GM21447 (cell line): ENCODE data around the gene TBC1D5.

ENCODE experiments used
- ATAC-seq: cut with Tn5 transposase; IDR thresholded peaks from one replicate; pipeline ENCODE4 v1.9.1; 2021; ENCODE audit not compliant: unreplicated experiment

Gene TBC1D5

DNA sequence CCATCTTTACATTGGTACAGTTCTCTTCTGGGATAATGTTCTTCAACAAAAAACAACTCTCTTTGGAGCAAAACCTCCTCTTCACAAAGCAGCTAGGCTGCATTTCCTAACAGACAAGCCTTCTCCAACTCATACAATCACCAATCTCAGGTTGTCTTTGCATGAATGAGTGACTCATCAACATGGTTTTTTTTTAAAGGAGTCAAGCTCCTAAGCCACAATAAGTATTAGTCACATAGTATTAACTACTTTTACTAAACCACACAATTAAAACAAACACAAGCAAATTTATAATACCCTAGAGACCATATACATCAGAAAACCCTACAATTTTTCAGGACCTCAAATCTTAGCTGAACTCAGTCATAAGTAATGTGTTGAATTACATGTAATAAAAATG lies 137.4 kb downstream of the TBC1D5 start:
- no peak for ATAC-seq

DNA sequence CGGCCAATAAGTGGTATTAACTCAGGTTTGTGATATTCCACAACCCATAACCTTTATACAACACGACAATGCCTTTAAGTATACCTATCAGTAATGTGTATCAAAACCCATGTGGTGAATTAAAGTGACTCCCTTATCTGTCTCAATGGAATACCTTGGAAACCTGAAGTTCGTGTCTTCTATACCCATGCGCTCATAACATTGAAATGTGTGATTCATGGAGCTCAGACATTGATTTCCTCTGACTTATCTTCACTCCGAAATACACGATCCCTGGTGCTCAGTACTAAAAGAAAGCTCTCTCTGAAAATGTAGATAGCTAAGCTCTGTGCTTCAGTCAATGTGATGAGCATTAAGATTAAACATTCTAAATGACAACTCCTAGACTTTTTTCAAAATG lies 140.3 kb downstream of the TBC1D5 start:
- no peak for ATAC-seq

DNA sequence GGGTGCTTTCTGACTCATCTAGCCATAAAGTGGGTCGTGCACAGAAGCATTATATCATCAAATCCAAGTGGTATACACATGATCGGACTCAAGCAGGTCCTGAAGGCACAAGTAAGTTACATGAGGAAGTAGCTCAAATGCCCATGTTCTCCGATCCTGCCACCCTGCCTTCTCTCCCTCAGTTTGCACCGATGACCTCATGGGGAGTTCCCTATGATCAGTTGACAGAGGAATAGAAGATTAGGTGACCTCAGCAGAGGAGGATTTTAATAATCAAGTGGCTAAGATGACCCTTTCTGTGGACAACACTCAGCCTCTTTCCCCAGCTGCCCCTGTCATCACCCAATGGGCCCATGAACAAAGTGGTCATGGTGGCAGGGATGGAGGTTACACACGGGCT lies 149.5 kb downstream of the TBC1D5 start:
- no peak for ATAC-seq

DNA sequence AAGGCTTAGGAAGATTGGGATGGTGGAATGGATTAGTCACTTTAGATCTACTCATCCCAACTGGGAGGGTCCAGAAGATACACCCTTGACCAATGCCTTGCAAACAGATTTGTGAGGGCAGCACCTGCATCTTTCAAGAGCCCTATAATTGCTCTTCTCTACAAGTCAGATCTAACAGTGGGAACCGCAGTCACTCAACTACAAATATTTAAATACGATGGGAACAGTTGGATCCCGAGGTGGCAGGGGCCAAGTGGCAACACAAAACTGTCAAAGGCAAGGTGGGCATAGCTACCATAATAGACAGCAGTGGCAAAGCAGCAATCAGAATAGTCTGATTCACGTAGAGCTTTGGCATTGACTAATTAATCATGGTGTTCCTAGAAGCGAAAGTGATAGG lies 152.0 kb downstream of the TBC1D5 start:
- ATAC-seq: no peak

DNA sequence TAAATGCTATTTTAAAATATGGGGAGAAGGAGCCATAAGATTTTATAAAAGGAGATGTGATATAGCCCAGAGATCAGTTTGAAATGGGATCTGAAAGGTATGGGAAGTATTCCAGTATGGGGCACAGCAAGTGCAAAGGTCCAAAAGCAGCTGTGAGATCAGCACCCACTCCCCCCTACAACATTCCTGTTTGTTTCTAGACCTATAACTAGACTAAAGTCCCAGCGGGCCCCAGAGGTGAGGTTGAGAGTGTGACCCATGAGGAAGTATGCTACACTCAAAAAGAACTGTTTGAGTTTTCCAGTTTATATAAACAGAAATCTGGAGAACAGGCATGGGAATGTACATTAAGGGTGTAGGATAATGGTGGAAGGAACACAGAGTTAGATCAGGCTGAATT lies 152.5 kb downstream of the TBC1D5 start:
- ATAC-seq: no peak

DNA sequence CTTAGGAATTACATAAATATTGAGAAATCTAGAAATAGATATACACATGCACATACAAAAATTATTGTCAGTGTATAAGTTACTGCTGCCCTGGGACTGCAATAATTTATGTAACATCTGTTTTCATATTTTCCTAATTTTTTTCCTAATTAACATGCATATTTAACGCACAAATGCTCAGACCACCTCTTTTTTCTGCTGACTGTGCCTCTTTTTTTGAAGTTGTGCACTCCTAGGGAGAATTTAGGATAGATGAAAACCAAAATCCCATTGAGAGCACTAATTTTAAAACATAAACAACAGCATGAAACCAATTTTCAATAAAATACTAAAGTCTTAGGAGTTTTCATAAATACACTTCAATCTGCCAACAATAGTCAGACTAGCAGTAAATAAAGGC lies 154.0 kb downstream of the TBC1D5 start:
- ATAC-seq: no peak

DNA sequence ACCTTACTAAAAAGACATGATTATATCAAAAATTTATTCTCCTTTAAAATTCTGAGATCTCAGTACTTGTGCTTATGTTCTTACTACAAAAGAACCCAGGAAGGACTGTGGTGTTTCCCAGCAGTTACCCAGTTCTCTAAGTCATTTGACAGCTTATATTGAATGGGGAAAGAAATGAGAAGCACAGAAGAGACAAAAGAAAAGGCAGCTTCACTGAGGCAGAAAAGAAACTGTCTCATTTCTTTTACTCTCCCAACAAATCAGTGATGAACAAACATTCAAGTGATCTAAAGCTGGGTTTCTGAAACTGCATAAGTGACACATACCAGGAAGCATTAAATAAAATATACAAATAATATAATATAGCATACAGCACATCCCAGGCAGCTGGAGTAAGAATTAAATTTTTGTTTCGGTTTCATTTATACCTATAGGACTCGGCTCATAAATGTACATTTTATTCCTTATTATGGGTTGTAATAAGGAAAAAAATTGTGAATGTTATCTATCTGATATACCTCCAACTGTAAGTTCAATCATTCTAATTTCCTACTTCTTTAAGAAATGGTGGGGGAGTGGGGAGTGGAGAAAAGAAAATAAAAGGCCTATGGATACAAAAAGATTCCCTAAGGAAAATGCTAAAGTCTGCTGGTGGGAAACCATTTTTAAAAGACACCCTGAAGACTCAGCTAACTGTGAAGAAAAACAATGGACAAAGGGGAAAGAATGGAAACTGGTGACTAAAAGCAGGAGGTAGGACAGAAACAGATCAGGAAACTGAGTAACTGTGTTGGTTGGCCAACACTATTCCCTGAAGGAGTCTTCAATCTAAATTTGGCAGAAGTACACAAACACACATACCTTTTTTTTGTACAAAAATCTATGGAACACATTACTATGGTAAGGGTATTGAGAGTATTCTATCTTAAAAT lies 156.8 kb downstream of the TBC1D5 start:
- no peak for ATAC-seq

DNA sequence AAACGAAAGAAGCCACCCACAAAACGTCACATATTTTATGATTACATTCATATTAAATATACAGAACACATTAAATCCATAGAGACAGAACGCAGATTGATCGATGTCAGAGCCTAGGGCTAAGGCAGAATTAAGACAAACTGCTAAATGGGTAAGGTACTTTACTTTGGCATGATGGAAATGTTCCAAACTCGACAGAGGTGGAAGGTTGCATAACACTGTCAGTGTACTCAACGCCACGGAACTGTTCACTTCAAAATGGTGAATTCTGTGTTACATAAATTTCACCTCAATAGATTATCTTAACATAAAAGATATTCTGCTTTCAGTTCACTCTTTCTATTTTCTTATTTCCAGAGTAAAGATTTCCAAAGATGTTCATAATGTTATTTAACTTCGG lies 158.4 kb downstream of the TBC1D5 start:
- ATAC-seq: no peak

DNA sequence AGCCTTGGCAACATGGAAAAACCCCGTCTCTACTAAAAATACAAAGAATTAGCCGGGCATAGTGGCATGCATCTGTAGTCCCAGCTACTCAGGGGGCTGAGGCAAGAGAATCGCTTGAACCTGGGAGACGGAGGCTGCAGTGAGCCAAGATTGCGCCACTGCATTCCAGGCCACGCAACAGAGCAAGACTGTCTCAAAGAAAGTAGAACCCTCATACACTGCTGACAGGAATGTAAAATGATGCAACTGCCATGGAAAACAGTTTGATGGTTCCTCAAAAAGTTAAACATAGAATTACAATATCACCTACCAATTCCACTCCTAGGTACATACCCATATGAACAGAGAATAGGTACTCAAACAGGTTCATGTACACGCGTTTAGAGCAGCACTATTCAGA lies 158.9 kb downstream of the TBC1D5 start:
- no peak for ATAC-seq

DNA sequence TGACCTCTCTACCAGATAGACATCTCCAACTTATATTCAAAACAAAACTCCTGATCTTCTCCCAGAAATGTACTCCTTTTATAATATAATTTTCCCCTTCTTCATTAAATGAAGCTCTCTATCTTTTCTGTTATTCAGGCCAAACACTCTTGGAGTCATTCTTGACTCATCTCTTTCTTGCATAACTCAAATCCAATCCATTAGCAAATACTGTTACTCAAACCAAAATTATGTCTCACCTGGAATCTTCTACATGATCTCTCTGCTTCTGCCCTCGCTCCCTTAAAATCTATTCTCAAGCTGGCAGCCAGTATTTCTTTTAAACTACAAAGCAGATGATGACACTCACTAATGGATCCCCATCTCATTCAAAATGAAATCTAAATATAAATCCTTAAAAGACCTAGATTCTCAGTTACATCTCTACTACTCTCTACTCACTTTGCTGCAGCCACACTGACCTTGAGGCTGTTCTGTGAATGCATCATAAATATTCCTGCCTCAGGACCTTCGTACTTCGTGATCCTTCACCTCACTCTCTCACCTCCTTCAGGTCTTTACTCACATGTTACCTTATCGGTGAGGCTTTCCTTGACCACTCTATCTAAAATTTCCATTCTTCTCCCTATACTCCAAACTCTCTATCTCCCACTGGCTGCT lies 160.9 kb downstream of the TBC1D5 start:
- no peak for ATAC-seq

DNA sequence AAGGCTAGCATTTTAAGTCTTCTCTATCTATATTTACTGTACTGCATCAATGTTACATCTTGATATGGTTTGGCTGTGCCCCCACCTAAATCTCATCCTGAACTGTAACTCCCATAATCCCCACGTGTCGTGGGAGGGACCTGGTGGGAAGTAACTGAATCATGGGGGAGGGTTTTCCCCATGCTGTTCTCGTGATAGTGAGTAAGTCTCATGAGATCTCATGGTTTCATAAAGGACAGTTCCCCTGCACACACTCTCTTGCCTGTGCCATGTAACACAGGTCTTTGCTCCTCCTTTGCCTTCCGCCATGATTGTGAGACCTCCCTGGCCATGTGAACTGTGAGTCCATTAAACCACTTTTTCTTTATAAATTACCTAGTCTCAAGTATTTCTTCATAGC lies 161.5 kb downstream of the TBC1D5 start:
- ATAC-seq: no peak

DNA sequence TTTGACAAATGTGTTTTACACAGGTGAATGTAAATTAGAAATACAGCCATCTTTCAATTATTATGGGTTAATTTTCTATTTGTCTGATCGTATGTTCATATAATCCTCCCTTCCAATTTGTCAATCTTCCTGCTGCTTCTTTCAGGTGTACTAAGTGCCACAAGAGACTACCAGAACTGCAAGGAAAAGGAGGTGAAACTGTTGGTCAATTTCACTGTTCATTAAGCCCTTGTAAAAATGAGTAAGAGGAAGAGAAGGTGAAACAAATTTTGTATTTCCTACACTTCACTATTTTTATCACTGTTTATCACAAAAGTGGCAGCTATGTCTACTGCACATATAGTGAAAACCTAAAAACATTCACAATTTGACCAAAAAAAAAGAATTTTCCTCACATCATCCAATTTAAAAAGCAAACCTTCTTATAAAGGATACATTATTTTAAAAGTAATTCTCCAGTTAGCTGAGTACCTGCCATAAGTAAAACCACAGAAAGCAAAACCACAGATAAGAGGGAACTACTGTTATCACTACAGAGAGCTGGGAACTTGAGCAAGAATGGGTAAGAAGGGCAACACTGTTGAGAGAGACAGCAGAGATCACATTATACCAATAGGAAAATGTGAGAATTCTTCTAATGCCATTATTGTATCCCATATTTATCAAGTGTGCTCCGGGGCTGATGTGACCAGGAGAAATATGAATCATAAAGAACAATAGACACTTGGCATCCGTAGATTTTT lies 163.0 kb downstream of the TBC1D5 start:
- ATAC-seq: peak; percentile 98

DNA sequence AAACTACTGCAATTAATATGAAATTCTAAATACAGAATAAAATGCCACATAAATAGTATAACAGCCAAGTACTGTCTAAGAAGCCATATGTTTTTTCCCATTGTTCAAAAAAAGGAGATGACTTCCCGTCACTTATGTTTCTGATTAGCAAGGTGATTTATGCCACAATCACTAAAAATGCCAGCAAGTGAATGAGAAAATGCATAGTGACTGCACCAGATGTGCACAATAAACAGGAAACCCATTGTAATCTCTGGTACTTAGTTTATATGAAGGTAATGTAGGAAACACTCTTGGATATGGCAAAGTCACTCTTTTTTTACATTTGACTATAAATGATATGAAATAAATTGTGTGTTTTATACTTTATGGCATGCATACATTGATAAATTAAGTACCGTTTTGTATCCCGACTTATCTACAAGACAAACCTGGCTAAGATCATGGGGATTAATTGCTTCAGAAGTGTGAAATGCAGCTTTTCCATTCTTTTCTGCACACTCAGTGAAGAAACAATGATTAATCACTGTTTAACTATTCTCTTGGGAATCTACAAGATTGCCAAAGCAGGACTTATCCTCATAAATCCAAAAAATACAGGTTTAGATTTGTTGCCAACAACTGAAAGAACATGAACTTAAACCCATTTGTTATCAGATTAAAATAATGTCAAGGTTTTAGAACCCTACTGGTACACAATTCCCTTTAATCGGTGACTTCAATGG lies 164.5 kb downstream of the TBC1D5 start:
- no peak for ATAC-seq

DNA sequence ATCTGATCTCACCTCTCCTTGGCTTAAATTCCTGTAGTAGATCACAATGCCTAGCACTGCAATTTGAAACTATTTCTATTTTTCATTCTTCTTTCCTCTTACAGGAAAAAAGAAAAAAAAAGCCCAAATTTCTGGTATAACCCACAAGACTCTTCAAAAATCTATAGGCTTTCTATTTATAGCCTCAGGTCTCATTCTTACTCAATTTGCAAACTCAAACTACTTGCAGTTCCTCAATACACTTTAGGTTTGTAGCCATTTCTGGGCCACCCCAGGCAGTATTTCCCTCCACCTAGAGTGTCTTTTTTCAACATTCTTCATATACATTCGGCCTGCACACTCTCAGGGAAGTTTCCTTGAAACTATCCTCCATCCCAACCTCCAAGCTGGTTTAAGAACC lies 169.0 kb downstream of the TBC1D5 start:
- peak; percentile 93 for ATAC-seq

DNA sequence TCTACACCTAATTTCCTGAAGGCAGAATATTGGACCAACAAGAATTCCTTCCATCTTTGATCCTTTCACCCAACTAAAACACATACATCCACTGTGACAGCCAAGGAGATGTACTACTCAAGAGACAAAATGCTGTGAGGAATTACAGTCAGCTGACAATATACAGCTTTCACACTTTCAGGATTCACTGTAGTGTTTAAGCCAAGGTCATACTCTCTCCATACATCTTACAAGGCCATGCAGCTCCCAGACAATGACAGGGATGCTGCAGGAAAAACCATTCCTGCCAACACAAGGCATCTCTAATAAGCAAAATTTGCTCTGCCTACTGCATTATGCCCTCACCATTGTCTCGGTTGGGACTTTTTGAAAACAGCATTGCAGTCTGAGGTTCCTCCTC lies 170.7 kb downstream of the TBC1D5 start:
- ATAC-seq: no peak

DNA sequence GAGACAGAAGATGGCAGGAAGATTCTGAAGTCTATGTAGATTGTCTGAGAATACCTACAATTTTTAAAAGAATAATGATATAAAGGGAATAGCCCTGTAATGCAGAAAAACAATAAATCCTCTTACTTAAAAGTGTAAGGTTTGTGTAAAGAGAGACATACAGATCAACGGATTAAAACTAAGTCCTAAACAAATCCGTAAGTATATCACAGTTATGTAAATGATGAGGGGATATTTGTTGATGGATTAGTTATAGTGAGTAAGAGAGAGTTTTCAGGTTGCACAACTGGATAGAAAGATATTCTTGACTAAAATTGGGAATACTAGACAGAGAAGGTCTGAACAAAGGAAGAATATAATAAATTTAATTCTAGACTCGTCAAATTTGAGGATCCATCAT lies 179.6 kb downstream of the TBC1D5 start:
- no peak for ATAC-seq

DNA sequence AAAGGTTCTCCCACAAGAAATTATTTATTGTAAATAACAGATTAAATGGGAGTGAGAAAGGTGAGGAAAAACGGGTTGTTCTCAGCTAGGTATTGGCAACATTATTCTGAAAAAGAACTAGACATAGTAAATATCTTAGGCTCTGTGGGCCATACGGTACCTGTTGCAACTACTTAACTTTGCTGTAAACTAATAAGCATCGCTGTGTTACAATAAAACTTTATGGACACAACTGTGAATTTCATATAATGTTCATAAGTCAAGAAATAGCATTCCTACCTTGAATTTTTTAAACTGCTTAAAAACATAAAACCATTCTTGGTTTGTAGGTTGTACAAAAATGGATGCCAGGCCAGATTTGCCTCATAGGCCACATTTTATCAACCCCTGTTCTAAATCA lies 183.9 kb downstream of the TBC1D5 start:
- ATAC-seq: no peak

DNA sequence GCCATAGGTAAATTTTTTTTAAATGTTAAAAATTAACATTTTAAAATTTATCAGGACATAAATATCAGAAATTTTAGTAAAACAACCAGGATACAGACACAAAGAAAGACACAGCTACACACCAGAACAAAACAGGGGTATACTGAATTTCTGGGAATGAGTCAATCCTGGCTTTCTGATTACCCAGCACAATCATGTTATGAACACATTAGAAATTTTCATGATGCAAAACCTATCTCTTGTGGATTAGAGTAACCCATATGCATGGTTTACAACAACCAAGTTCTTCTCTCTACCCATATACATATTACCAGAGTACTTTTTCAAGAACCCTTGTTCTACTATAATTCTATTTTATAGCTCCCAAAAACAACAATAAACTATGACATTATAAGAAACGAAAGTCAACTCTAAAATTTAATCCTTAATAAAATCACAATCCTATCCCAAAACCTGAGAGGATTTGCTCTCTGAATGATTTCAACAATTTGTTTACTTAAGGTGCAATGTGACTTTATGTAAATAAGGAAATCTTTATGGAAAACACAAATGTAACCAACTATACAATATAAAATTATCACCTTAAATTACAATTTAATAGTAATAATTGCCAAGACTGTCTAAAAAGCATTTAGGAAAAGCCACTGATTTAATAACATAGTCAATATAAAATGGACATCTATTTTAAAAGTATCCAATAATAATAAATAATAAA lies 184.5 kb downstream of the TBC1D5 start:
- no peak for ATAC-seq

DNA sequence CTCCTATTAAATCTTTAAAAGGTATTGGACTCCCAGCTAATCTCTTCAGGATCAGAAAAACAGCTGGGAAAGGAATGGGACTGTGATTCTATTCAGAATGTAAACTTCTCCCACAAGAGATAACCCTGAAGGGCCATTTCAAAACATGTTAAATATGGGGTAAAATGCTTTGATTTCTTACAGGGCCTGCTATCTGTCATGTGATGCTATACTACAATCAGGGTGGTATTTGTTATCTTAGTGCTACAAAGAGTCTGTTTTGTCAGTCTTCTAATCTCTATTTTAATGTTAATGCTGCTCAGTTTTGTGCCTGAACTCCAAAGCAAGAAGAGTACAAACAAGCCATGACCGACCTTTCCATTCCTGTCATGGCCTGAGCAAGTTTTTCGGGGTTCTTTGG lies 186.9 kb downstream of the TBC1D5 start:
- ATAC-seq: no peak

DNA sequence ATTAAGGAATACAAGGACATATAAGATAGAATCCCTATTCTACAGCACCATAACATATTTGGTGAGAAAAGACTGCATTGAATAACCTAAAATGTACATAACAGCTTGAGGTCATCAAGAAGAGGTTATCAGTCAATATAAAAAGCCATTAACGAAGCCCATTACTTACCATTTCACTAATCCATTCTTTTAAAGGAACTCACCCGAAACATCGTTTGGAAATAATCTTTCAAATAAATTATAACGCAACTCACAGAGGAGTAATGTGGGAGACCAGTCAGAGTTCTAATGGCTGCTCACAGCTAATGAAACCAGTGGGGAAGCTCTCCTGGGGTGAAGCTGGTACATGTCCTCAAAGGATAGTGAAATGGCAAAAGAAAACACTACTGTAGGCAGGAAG lies 188.4 kb downstream of the TBC1D5 start:
- no peak for ATAC-seq

DNA sequence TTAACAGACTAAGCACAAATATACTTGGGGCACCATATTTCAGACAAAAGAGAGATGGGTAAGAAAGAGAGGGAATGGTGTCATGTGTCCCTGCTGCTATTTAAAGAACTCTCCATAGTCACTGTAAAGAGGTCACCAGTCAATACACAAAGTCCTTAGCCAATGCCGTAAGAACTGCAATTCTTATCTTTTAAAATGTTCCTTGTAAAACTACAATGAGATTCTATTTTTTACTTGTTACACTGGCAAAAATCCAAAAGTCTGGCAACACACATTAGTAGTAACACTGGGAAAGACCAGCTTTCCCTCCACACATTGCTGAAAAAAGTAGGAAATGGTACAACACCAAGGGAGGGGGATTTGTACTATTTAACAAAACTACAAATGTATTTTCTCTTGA lies 189.4 kb downstream of the TBC1D5 start:
- ATAC-seq: no peak
